ENCODE results near the gene CTNND2.

- TF ChIP-seq CTCF (IDR thresholded peaks at IDR 0.05) = no peak
- TF ChIP-seq POLR2A (IDR thresholded peaks at IDR 0.05) = no peak
Observed at GRCh38 chr5:11491404-11492075, 412.7 kb downstream of the CTNND2 start.

Measured in thyroid gland (tissue), 4 donors.